HK-2 (cell line): ENCODE data around the gene ARHGEF4.
"Not testable (repeated sequence)": the region's sequence is repeated elsewhere in the genome, so short reads cannot be mapped to it uniquely, and the experiment has no call there.

ENCODE experiments used
- DNase-seq: peaks from one replicate; pipeline ENCODE4 v3.0.0-alpha.2; 2018; ENCODE audit not compliant: unreplicated experiment

ARHGEF4 gene

DNA sequence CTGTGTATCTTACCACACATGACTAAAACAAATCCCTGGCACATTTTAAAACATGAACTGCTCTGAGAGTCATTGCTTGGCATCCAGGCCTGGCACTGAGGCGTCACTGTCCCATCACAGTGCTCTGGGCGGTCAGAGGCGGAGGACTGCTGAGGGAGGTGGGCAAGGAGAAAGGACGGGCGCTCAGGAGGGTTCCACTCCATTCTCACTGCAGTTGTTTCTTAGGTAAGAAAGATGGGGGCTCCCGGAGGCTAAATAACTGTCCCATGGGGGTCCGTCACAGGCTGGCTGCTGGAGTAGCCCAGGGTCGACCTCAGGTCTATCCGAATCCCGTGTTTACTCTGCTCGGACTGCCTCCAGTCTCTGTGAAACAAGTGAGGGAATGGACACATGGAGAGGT is 139.0 kb downstream of the ARHGEF4 start:
- no peak for DNase-seq

- DNase-seq = no peak
Measured at GRCh38 chr2:130976591-130977237, 140.0 kb downstream of the ARHGEF4 start.

- DNase-seq = no peak
Measured at GRCh38 chr2:130977461-130978050, 140.8 kb downstream of the ARHGEF4 start.

GRCh38 chr2:130981667-130982066 is 145.0 kb downstream of the ARHGEF4 start:
- DNase-seq = no peak

DNA sequence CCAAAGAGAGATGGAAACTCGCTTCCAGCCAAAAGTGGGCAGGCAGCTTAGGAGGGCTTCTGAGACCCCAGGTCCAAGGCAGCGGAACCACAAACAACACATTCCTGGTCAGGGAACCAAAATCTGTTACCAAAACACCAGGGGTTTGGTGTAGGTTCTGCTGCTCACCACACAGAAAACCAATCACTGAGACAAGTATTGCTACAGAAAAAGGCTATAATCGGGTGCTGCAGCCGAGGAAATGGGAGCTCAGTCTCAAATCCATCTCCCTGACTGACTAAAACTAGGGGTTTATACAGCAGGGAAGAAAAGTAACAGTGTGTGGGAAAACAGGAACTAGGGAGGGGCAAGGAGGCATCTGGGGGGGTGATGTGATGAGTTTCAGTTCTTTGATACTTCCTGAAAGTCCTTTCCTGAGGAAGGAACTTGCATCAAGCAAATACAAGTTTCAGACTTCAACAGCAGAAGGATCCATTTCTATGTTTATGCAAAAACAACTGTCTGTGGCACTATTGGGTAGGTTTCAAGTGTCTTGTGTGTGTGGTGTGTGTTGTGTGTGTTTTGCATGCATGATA is 148.6 kb downstream of the ARHGEF4 start:
- DNase-seq = no peak

DNA sequence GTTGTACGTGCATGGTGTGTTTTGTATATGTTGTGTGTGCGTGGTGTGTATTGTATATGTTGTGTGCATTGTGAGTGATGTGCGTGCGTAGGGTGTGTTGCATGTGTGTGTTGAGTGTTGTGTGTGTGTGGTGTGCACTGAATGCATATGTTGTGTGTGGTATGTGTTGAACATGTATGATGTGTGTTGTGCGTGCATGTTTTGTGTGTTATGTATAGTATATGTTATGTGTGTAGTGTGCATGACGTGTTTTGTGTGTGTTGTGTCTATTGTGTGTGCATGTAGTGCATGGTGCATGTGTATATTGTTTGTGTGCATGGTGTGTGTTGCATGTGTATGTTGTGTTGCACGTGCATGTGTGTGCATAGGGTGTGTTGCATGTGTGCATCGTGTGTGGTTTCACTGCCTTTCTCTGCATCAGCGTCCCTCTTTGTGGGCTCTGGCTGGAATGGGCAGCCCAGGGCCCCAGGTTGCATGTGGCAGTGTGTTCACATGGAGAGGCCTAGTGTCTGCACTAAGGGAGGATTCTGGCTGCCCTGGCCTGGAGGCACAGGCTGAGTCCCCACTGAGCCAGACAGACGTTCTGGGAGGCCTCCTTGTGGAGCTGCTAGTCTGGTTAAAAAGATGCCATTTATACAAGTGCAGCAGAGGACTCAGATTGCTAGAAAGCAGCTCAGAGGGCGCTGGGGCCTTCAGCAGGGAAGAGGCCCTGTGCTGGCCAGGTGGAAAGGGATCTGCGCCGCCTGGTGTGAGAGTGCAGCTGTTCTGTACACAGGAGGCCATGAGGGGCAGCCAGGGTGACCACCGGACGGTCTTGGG is 149.3 kb downstream of the ARHGEF4 start:
- no peak for DNase-seq

DNA sequence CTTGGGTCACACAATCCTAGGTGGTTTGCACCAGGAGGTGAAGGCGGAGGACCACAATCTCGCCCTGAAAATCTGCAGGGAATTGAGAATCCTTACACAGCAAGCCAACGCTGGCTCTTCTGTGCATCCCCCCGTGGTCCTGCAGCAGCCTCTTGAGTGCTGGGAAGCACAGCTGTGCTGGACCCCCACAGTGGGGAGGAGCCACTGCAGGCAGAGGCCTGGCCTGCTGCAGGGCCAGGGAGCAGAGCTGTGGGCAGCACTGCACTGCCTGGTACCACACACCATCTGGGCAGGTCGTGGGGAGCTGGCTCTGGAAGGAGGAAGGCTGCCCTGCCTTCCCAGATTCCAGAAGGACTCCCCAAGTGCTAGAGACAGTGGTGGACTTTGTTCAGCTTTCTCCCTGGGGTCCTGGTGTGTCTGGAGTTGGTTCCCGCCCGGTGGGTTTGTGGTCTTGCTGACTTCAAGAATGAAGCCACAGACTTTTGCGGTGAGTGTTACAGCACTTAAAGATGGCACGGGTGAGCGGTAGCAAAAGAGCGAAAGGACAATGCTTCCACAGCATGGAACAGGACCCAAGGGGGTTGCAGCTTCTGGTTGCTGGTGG is 150.3 kb downstream of the ARHGEF4 start:
- DNase-seq = no peak

DNA sequence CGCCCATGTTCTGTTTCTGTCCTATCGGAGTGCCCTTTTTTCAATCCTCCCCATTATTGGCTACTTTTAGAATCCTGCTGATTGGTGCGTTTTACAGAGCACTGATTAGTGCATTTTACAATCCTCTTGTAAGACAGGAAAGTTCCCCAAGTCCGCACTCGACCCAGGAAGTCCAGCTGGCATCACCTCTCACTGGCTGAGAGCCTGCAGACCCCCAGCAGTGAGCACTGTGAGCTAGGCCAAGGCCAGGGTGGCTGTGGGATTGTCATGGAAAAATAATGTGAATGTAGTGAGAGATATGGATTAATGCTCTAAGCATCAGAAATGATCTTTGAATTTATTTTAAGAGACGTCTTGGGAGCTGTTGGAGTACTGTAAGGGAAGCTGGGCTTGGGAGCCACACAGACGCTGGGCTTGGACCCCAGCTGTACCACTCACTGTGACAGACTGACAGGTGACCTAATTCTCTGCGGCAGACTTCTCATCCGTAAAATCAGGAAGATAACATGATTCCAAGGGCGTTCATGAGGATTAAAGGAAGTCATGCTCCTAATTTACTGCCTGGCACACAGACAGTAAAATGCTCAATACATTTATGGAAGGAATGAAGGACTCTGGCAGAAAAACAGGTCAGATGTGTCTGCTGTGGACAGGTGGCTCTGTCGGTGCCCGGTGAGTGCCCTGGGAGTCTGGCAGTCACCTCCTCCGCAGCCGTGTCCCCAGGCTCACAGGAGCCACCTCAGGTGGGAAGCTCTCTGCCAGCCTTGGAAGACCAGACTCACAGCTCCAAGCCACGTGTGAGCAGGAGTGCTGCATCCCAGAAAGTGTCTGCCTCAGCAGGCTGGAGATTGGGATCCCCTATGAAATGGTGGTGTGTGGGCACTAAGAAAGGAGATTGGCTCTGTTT is 151.1 kb downstream of the ARHGEF4 start:
- DNase-seq = no peak

- DNase-seq = not testable (repeated sequence)
Measured at GRCh38 chr2:130991446-130991845, 154.7 kb downstream of the ARHGEF4 start.

DNA sequence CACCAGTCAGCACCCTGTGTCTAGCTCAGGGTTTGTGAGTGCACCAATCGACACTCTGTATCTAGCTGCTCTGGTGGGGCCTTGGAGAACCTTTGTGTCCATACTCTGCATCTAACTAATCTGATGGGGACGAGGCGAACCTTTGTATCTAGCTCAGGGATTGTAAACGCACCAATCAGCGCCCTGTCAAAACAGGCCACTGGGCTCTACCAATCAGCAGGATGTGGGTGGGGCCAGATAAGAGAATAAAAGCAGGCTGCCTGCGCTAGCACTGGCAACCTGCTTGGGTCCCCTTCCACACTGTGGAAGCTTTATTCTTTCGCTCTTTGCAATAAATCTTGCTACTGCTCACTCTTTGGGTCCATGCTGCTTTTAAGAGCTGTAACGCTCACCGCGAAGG is 155.3 kb downstream of the ARHGEF4 start:
- DNase-seq = not testable (repeated sequence)

- no peak for DNase-seq
Measured at GRCh38 chr2:130996691-130997090, 160.0 kb downstream of the ARHGEF4 start.

- no peak for DNase-seq
Measured at GRCh38 chr2:130997198-130997597, 160.5 kb downstream of the ARHGEF4 start.

DNA sequence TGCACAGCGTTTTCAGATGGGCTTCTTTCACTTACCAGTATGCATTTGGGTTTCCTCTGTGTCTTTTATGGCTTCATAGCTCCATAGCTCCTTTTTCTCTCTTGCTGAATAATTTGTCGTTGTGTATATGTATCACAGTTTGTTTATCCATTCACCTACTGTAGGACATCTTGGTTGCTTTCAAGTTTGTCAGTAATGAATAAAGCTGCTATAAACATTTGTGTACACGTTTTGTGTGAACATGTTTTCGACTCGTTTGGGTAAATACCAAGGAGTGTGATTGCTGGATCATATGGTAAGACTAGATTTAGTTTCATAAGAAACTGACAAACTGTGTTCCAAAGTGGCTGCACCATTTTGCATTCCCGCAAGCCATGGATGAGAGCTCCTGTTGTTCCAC is 161.8 kb downstream of the ARHGEF4 start:
- DNase-seq = no peak

DNA sequence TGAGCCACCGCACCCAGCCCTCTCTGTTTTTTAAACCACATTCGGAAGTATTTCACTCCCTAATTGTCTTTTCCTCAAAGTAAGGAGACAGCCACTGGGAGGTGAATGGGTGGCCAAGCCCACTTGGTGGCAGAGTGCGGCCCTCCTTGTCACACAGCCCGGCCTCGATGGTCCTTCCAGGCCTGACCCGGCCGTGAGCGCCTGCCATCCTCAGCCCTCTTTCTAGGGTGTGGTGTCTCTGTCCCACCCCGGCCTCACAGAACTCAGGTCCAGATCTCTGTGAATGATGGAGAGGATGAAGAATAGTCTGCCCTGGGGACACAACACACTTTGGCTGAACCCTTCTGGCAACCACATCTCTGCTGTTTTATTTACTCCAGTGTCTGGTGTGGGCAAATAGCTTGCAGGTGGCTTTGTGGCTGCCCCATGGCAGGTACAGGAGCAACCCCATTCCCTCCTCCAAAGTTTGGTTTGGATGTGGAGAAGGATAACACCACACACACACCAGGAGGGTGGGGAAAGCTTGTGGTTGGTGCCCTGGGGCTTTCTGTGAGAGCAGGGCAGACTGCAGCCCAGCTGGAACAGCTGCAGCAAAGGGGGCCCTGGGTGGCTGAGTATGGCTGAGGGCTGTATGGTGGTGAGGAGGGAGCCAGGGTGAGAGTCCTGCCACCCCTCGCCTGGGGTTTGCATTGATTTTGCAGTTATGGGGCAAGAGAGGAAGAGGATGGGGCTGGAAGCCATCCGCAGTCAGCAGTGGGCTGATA is 167.9 kb downstream of the ARHGEF4 start:
- DNase-seq = no peak

- no peak for DNase-seq
Measured at GRCh38 chr2:131005216-131005935, 168.7 kb downstream of the ARHGEF4 start.

GRCh38 chr2:131006561-131006960 is 169.8 kb downstream of the ARHGEF4 start:
- no peak for DNase-seq

GRCh38 chr2:131008967-131009366 is 172.3 kb downstream of the ARHGEF4 start:
- DNase-seq = no peak

GRCh38 chr2:131009713-131010475 is 173.2 kb downstream of the ARHGEF4 start:
- DNase-seq = no peak

DNA sequence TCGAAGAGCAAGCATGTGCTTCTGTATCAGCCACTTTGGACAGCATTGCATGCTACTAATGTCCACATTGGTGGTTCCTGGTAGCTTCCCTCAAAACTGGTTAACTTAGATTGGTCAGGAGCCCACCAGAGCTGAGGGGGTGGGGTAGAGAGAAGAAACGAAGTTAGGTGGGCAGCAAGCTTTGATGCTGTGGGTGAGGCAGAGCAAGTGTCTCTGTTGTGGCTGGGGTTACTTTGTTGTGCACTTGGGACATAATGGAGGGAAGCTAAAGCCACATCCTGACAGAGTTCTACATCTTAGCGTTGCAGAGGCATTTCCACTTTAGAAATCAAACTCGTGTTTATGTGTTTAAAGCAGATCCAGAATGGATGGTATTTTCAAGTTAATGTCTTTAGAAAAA is 173.9 kb downstream of the ARHGEF4 start:
- no peak for DNase-seq
